Stomach (tissue), 9 donors: ENCODE measurements around the gene P3H3. TPM values are rescaled to one million over a fixed set of nuclear protein-coding genes. Genes with fewer than 3 reads are reported as not detected.
A peak's percentile ranks its signal among the peaks of the same experiment; 100 is the strongest.

Source experiments
- DNase-seq, 2 donors: peaks; one replicate each; pipeline versions ENCODE4 v3.0.0 to v3.0.0-alpha.2; 2013 to 2019
- H3K27ac ChIP-seq, 5 donors: fragments of 200-600 bp in 4 of 5; sonication (generic) in 4 of 5; one replicate each; pipeline ENCODE4 v1.5.1; 2013 to 2019; ENCODE audit warnings: mild to moderate bottlenecking in 1 of 5, moderate library complexity in 1 of 5
- H3K27me3 ChIP-seq, 3 donors: fragments of 200-600 bp; sonication (generic); one replicate each; pipeline ENCODE4 v1.5.1; 2017 to 2019; ENCODE audit warnings: mixed run types in 1 of 3
- H3K36me3 ChIP-seq, 4 donors: fragments of 200-600 bp; sonication (generic); 1 replicate in 3 of 4; 2 replicates in 1 of 4; pipeline ENCODE4 v1.5.1; 2016 to 2019
- H3K4me1 ChIP-seq, 4 donors: fragments of 200-600 bp; sonication (generic); one replicate each; pipeline ENCODE4 v1.5.1; 2016 to 2019
- H3K4me3 ChIP-seq, 4 donors: fragments of 200-600 bp; sonication (generic) in 3 of 4; one replicate each; pipeline ENCODE4 v1.5.1; 2016 to 2019; ENCODE audit warnings: mild to moderate bottlenecking in 1 of 4
- H3K9me3 ChIP-seq, 4 donors: fragments of 200-600 bp; sonication (generic); one replicate each; pipeline ENCODE4 v1.5.1; 2016 to 2019
- EP300 ChIP-seq: sonication (generic); formaldehyde crosslinking; IDR thresholded peaks from one replicate; pipeline ENCODE4 v1.6.1; 2017; ENCODE audit warnings: antibody characterized with exemption
- POLR2A ChIP-seq, 4 donors: fragments of 450-650 bp; IDR thresholded peaks; one replicate each; pipeline ENCODE4 v1.6.1; 2016; ENCODE audit warnings: antibody characterized with exemption in 4 of 4, control low read depth in 2 of 4, mild to moderate bottlenecking in 1 of 4, moderate library complexity in 1 of 4
- POLR2AphosphoS5 ChIP-seq, 3 donors: sonication (generic); formaldehyde crosslinking; IDR thresholded peaks; one replicate each; pipeline ENCODE4 v1.6.1; 2016; ENCODE audit warnings: antibody characterized with exemption in 3 of 3
- WGBS, 5 donors: extraction: QIAGEN DNeasy Blood & Tissue Kit in 3 of 5; methylation state at CpG; one replicate each; pipeline versions ENCODE4 v1.1.5 to v1.1.7; 2013 to 2018; 5-methylcytosine and 5-hydroxymethylcytosine counted together
- intact Hi-C: fragments of 100-400 bp; cut with DNase I; formaldehyde crosslinking; loops from one replicate; pipeline ENCODE4 v1.15.1; 2023; ENCODE audit warnings: low total_unique reads
- polyA plus RNA-seq, 3 donors: library from polyadenylated mRNA; stranded (reverse); fragments of 200-250 nt; gene quantifications; one replicate each; pipeline ENCODE4 v1.2.3, GENCODE V29; 2013
- total RNA-seq, 5 donors: library from RNA; depleted of rRNA; stranded (reverse); fragments of >200 nt; gene quantifications; one replicate each; pipeline versions ENCODE4 v1.1.0 to v1.2.3, GENCODE V29; 2014 to 2016
- TF ChIP-seq, protein P1 (sequence below), 7 experiments: fragments of 450-650 bp in 4 of 7; fragments of 200-600 bp in 3 of 7; sonication (generic) in 3 of 7; IDR thresholded peaks; one replicate each; pipeline ENCODE4 v1.5.1; 2016 to 2019; ENCODE audit warnings: antibody characterized with exemption in 7 of 7, control low read depth in 2 of 7, mild to moderate bottlenecking in 1 of 7
- donor health status: healthy with polysubstance abuse.
- donor health status: Bipolar disorder and iron deficiency.
- donor health status: healthy.

Gene P3H3
- total and polyA plus RNA-seq, 8 donors: 7.0 to 41.1 (median 15.6) TPM

DNA sequence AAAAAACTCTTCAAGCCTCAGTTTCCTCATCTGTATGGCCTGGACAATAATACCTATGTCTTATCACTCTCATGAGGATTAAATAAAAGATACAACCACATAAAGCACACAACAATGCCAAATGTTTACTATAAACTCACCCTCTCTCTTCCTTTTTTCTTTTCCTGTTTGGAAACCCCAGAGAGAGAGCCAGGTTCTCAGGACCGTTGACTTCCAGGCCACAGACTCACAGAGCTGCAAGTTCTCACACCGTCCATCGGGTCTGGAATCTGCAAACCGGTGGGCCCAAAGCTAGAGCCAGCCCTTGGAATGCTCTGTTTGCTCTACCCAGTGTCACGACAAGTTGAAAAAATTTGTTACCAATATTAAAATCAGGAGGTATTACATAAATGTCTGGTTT, 43.4 kb upstream of the P3H3 start:
- no peaks in the 10 kb centered on the region for H3K27me3 ChIP-seq
- peaks cover 0 to 13% (median 0%) of the 10 kb centered on the region in 4 donors for H3K4me1 ChIP-seq
- 65 to 75% (median 69%) methylated on average over 5 of the region's 5 CpGs for WGBS, 5 donors
- TF ChIP-seq, protein P1, sequence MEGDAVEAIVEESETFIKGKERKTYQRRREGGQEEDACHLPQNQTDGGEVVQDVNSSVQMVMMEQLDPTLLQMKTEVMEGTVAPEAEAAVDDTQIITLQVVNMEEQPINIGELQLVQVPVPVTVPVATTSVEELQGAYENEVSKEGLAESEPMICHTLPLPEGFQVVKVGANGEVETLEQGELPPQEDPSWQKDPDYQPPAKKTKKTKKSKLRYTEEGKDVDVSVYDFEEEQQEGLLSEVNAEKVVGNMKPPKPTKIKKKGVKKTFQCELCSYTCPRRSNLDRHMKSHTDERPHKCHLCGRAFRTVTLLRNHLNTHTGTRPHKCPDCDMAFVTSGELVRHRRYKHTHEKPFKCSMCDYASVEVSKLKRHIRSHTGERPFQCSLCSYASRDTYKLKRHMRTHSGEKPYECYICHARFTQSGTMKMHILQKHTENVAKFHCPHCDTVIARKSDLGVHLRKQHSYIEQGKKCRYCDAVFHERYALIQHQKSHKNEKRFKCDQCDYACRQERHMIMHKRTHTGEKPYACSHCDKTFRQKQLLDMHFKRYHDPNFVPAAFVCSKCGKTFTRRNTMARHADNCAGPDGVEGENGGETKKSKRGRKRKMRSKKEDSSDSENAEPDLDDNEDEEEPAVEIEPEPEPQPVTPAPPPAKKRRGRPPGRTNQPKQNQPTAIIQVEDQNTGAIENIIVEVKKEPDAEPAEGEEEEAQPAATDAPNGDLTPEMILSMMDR (IDR thresholded peaks at IDR 0.05): no peak
- TF ChIP-seq EP300: no peak
- H3K9me3 ChIP-seq: no peaks in the 10 kb centered on the region
- no peak for DNase-seq
- H3K4me3 ChIP-seq: no peak overlapping the region
- H3K27ac ChIP-seq: no peak overlapping the region
- intact Hi-C loops: loop anchor here (5.0 kb wide), 1 partner anchor 47 kb away; no protein-coding TSS in a partner anchor
- no peaks in the 10 kb centered on the region for H3K36me3 ChIP-seq

DNA sequence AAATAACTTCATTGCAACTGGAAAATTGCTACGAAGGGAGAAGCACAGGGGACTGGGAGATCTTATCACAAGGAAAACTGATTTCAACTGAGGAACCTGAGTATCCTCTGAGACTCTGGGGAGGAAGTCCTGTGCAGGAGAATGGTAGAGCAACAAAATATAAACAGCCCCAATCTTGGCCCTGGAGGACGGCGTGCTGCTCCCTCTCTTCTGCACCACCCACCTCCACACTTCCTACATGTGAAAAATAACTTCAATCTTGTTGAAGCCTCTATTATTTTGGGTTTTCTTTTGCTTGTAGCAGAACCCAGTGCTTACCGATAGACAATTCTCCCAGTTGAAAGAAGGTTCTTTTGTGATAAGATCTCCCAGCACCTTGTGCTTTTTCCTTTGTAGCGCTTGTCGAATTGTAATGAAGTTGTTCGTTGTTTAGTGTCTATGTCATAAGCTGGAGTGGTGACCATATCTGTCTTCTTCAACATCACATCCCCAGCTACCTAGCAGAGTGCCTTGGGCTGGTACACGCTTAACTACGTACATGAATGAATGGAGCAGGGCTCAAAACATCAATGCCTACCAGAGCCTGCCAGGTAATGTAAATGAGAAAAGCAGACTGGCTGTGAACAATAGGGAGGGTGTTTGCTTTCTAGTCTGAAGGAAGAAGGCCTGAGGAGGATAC, 41.7 kb upstream of the P3H3 start:
- Histone ChIP-seq H3K27ac (no peak overlapping the region), H3K27me3 (no peaks in the 10 kb centered on the region), H3K4me3 (no peak overlapping the region), H3K4me1 (peaks cover 0 to 13% (median 0%) of the 10 kb centered on the region in 4 donors), H3K36me3 (no peaks in the 10 kb centered on the region), H3K9me3 (no peaks in the 10 kb centered on the region)
- DNase-seq: peak in 1 of 2 donors; percentile 1
- TF ChIP-seq POLR2AphosphoS5 (IDR thresholded peaks at IDR 0.05): no peak
- no peak for TF ChIP-seq EP300
- TF ChIP-seq POLR2A (IDR thresholded peaks at IDR 0.05): no peak
- TF ChIP-seq, protein P1 (IDR thresholded peaks at IDR 0.05): no peak
- intact Hi-C loops: no loop called here
- WGBS, 5 donors: 64 to 74% (median 72%) methylated on average over 9 of the region's 9 CpGs

DNA sequence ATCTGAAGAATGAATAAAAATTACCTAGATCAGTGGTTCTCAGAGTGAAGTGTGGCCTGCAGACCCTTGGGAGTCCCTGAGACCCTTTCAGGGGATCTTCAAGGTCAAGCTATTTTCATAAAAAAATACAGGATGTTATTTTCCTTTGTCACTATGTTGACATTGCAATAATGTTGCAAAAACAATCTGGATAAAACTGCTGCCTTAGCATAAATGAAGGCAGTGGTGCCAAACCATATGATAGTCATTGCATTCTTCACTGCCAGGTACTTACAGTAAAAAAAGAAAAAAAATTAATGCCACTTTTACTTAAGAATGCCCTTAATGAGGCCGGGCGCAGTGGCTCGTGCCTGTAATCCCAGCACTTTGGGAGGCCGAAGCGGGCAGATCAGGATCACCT, 40.9 kb upstream of the P3H3 start:
- Histone ChIP-seq H3K4me1 (peaks cover 0 to 13% (median 0%) of the 10 kb centered on the region in 4 donors), H3K27me3 (no peaks in the 10 kb centered on the region), H3K36me3 (no peaks in the 10 kb centered on the region), H3K4me3 (no peak overlapping the region), H3K9me3 (no peaks in the 10 kb centered on the region), H3K27ac (no peak overlapping the region)
- intact Hi-C loops: no loop called here
- 92 to 97% (median 96%) methylated on average over 5 of the region's 5 CpGs for WGBS, 5 donors
- TF ChIP-seq, protein P1 (IDR thresholded peaks at IDR 0.05): no peak
- TF ChIP-seq EP300 (no peak), POLR2AphosphoS5 (IDR thresholded peaks at IDR 0.05) (no peak), POLR2A (IDR thresholded peaks at IDR 0.05) (no peak)
- no peak for DNase-seq

DNA sequence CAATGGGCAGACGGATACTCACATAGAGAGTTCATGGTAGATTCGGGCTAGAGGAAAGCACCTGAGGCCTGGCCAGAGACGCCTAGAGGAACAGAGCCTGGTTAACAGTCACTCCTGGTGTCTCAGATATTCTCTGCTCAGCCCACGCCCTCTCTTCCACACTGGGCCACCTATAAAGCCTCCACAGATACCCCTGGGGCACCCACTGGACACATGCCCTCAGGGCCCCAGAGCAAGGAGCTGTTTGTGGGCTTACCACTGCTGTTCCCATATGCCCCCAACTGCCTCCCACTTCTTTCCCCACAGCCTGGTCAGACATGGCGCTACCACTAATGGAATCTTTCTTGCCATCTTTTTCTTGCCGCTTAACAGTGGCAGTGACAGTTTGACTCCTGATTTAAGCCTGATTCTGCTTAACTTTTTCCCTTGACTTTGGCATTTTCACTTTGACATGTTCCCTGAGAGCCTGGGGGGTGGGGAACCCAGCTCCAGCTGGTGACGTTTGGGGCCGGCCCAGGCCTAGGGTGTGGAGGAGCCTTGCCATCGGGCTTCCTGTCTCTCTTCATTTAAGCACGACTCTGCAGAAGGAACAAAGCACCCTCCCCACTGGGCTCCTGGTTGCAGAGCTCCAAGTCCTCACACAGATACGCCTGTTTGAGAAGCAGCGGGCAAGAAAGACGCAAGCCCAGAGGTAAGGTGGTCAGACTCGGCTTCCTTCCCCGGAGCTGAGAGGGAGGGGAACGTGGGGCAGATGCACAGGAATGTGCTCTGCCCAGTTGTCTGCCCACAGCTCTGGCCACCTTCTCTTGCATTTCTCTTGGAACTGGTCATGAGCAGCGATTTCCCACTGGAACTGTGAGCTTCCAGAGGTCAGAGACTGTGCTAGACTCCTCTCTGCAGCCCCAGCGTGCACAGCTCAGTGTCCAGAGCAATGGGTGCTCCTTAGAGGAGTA, 39.0 kb upstream of the P3H3 start, which contains the start of gene CD4:
TSS of gene CD4 (plus strand) at position 557 of the 953 bp plus-strand sequence. CDS start 10,611 bp downstream, outside the sequence.
- Histone ChIP-seq H3K4me1 (peaks cover 0 to 23% (median 3%) of the 10 kb centered on the region in 4 donors), H3K36me3 (no peaks in the 10 kb centered on the region), H3K4me3 (peak within 1 kb of the TSS; percentile 14 to 32 (median 20)), H3K9me3 (no peaks in the 10 kb centered on the region), H3K27me3 (no peaks in the 10 kb centered on the region), H3K27ac (peak within 1 kb of the TSS in 3 of 5 donors; percentile 50 to 76 (median 51))
- no peak for TF ChIP-seq POLR2A (IDR thresholded peaks at IDR 0.05)
- TF ChIP-seq EP300: no peak
- TF ChIP-seq, protein P1 (IDR thresholded peaks at IDR 0.05): no peak
- peak in 2 of 3 donors; percentile 18 to 24 for TF ChIP-seq POLR2AphosphoS5 (IDR thresholded peaks at IDR 0.05)
- DNase-seq: peak in 1 of 2 donors; percentile 69
- intact Hi-C loops: no loop called here
- 51 to 57% (median 52%) methylated on average over 17 to 18 of the region's 18 CpGs for WGBS, 5 donors
